OCI-LY3 (cell line): ENCODE results near the gene OPN5.
"Not testable (repeated sequence)": the region's sequence is repeated elsewhere in the genome, so short reads cannot be mapped to it uniquely, and the experiment has no call there.

ENCODE experiments used
- H2AFZ ChIP-seq: fragments of 200-600, 300-600 bp; shearing (Covaris generic); 2 replicates; pipeline ENCODE4 v1.6.0; 2014; ENCODE audit warnings: antibody characterized with exemption, low read depth, low read length
- H3K27ac ChIP-seq: fragments of 200-600, 300-600 bp; sonication (generic); 2 replicates; pipeline ENCODE4 v1.5.1; 2014; ENCODE audit warnings: mild to moderate bottlenecking, low read length, moderate library complexity, mixed read lengths
- H3K27me3 ChIP-seq: fragments of 200-600, 300-600 bp; sonication (generic); 2 replicates; pipeline ENCODE4 v1.6.1; 2014; ENCODE audit warnings: low read depth, low read length, mixed read lengths
- H3K36me3 ChIP-seq: fragments of 200-600, 300-600 bp; sonication (generic); replicated peaks from 2 replicates; pipeline ENCODE3; 2014; ENCODE audit warnings: low read depth, low read length, mixed read lengths
- H3K4me1 ChIP-seq: fragments of 300-600, 200-600 bp; sonication (generic); 2 replicates; pipeline ENCODE4 v1.6.1; 2014; ENCODE audit warnings: low read length, mixed read lengths
- H3K4me2 ChIP-seq: fragments of 200-600, 300-600 bp; sonication (generic); 2 replicates; pipeline ENCODE4 v1.6.1; 2014; ENCODE audit warnings: low read length, mixed read lengths
- H3K4me3 ChIP-seq: fragments of 300-600, 200-600 bp; sonication (generic); 2 replicates; pipeline ENCODE4 v1.5.1; 2014; ENCODE audit warnings: antibody characterized with exemption, mild to moderate bottlenecking, low read length, moderate library complexity
- H3K79me2 ChIP-seq: fragments of 300-600, 200-600 bp; shearing (Covaris generic); 2 replicates; pipeline ENCODE4 v1.6.1; 2014; ENCODE audit warnings: mild to moderate bottlenecking, low read length, mixed read lengths
- H3K9ac ChIP-seq: fragments of 300-600, 200-600 bp; shearing (Covaris generic); 2 replicates; pipeline ENCODE4 v1.6.0; 2014; ENCODE audit warnings: mild to moderate bottlenecking, low read length, moderate library complexity
- H3K9me3 ChIP-seq: fragments of 200-600, 300-600 bp; shearing (Covaris generic); 2 replicates; pipeline ENCODE4 v1.6.1; 2014; ENCODE audit warnings: low read length, mixed read lengths; ENCODE audit not compliant: insufficient read depth
- H4K20me1 ChIP-seq: fragments of 200-600, 300-600 bp; sonication (generic); 2 replicates; pipeline ENCODE4 v1.6.1; 2016; ENCODE audit warnings: low read length, mixed read lengths; ENCODE audit not compliant: insufficient read depth
- EZH2phosphoT487 ChIP-seq: fragments of 200-600 bp; shearing (Covaris generic); IDR thresholded peaks from 2 replicates; pipeline ENCODE4 v1.6.1; 2018; ENCODE audit warnings: antibody characterized with exemption, mixed run types, low read depth
- TF ChIP-seq, protein P1 (sequence below): fragments of 200-600, 300-600 bp; sonication (generic); IDR thresholded peaks from 2 replicates; pipeline ENCODE4 v1.5.1; 2014; ENCODE audit warnings: antibody characterized with exemption, low read length, low read depth

Gene OPN5

DNA sequence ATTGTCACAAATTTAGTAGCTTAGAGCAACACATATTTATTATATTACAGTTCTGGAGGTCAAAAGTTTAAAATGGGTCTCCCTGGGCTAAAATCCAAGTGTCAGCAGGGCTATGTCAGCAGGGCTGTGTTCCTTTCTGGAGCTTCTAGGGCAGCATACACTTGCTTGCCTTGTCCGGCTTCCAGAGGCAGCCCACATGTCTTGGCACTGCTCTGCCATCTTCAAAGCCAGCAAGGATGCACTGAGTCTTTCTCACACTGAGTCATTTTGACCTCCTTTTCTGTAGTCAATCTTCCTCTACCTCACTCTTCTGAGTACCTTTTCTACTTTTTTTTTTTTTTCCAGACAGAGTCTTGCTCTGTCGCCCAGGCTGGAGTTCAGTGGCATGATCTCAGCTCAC is 44.4 kb upstream of the OPN5 start:
- no peak overlapping the region for H3K4me2 ChIP-seq
- H3K27ac ChIP-seq: no peak overlapping the region
- TF ChIP-seq, protein P1, sequence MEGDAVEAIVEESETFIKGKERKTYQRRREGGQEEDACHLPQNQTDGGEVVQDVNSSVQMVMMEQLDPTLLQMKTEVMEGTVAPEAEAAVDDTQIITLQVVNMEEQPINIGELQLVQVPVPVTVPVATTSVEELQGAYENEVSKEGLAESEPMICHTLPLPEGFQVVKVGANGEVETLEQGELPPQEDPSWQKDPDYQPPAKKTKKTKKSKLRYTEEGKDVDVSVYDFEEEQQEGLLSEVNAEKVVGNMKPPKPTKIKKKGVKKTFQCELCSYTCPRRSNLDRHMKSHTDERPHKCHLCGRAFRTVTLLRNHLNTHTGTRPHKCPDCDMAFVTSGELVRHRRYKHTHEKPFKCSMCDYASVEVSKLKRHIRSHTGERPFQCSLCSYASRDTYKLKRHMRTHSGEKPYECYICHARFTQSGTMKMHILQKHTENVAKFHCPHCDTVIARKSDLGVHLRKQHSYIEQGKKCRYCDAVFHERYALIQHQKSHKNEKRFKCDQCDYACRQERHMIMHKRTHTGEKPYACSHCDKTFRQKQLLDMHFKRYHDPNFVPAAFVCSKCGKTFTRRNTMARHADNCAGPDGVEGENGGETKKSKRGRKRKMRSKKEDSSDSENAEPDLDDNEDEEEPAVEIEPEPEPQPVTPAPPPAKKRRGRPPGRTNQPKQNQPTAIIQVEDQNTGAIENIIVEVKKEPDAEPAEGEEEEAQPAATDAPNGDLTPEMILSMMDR: no peak
- no peak for TF ChIP-seq EZH2phosphoT487
- no peaks in the 10 kb centered on the region for H4K20me1 ChIP-seq
- H3K4me1 ChIP-seq: peaks cover 67% of the 10 kb centered on the region
- no peak overlapping the region for H2AFZ ChIP-seq
- no peak overlapping the region for H3K4me3 ChIP-seq
- H3K9ac ChIP-seq: no peak overlapping the region
- no peaks in the 10 kb centered on the region for H3K9me3 ChIP-seq
- H3K36me3 ChIP-seq: no peaks in the 10 kb centered on the region
- no peaks in the 10 kb centered on the region for H3K79me2 ChIP-seq
- no peaks in the 10 kb centered on the region for H3K27me3 ChIP-seq

DNA sequence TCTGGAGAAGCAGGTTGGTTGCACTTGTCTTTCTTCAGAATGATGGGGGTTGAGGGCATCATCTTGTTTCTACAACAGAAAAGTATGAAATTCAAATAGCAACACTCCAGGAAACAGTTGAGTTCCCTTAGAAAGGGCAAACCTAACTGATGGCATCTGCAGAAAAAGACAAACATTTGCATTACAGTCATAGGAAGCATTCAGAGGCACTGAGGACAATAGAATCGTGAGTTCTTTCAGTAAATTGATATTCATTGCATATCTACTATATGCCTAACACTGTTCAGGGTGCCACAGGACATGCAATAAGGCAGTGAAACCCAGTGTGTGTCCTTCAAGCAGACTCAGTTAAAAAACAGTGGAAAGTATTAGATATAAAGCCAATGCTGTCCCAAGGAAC is 41.1 kb upstream of the OPN5 start:
- Histone ChIP-seq H3K27me3 (no peaks in the 10 kb centered on the region), H3K4me2 (no peak overlapping the region), H3K9me3 (no peaks in the 10 kb centered on the region), H3K4me1 (peaks cover 36% of the 10 kb centered on the region), H3K36me3 (no peaks in the 10 kb centered on the region), H4K20me1 (no peaks in the 10 kb centered on the region), H3K4me3 (no peak overlapping the region), H3K79me2 (no peaks in the 10 kb centered on the region), H3K27ac (no peak overlapping the region), H2AFZ (0 out of 2 replicates have a peak overlapping the region, but pooled peaks have one; percentile 12), H3K9ac (no peak overlapping the region)
- no peak for TF ChIP-seq EZH2phosphoT487
- TF ChIP-seq, protein P1: no peak

DNA sequence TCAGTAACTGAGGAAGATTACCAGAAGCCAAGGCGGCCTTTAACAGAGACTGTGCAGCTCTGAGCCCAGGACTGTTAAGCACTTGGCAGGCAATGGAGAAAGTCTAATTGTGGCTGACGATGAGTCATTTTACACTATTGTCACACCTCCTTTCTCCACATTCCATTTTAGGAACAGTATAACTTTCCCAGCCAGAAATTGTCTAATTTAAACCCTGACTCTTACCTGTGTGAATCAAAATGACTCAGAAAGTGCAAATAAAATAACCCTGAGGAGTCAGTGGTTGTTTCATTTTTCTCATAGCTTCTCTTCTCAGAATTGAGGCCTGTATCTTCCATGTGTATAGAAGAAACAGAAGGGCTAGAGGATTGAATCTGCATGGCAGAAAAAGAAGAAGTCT is 40.0 kb upstream of the OPN5 start:
- Histone ChIP-seq H3K4me1 (peaks cover 36% of the 10 kb centered on the region), H3K27ac (no peak overlapping the region), H3K27me3 (no peaks in the 10 kb centered on the region), H3K79me2 (no peaks in the 10 kb centered on the region), H2AFZ (peak overlapping the region; percentile 58), H3K9me3 (no peaks in the 10 kb centered on the region), H3K9ac (no peak overlapping the region), H3K4me2 (0 out of 2 replicates have a peak overlapping the region, but pooled peaks have one; percentile 1), H3K4me3 (no peak overlapping the region), H4K20me1 (no peaks in the 10 kb centered on the region), H3K36me3 (no peaks in the 10 kb centered on the region)
- no peak for TF ChIP-seq EZH2phosphoT487
- TF ChIP-seq, protein P1: no peak

DNA sequence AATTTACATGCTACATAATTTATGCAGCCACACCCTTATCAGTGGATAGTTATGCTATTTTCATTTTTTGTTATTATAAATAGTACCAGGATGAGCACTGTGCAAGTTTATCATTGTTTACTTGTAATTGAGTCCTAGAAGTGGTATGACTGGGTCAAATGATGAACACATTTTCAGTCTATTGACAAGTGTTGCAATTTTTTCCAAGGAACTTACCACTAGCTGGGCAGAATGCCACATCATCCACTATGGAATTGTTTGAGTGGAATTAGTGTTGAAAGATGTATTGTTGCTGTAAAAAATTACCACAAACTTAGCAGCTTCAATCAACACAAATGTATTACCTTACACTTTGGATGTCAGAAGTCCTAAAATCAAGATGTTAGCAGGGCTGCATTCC is 38.1 kb upstream of the OPN5 start:
- Histone ChIP-seq H3K9ac (no peak overlapping the region), H3K9me3 (no peaks in the 10 kb centered on the region), H2AFZ (no peak overlapping the region), H4K20me1 (no peaks in the 10 kb centered on the region), H3K27ac (no peak overlapping the region), H3K4me3 (no peak overlapping the region), H3K27me3 (no peaks in the 10 kb centered on the region), H3K4me2 (no peak overlapping the region), H3K4me1 (peaks cover 30% of the 10 kb centered on the region), H3K79me2 (no peaks in the 10 kb centered on the region), H3K36me3 (no peaks in the 10 kb centered on the region)
- no peak for TF ChIP-seq EZH2phosphoT487
- TF ChIP-seq, protein P1: no peak

DNA sequence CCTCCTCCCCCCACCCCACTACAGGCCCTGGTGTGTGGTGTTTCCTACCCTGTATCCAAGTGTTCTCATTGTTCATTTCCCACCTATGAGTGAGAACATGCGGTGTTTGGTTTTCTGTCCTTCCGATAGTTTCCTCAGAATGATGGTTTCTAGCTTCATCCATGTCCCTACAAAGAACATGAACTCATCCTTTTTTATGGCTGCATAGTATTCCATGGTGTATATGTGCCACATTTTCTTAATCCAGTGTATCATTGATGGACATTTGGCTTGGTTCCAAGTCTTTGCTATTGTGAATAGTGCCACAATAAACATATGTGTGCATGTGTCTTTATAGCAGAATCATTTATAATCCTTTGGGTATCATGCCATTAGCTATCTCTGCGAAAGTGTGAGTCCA is 36.6 kb upstream of the OPN5 start:
- H3K4me2 ChIP-seq, H3K36me3 ChIP-seq, H3K9me3 ChIP-seq, H3K27me3 ChIP-seq, H3K79me2 ChIP-seq, H3K27ac ChIP-seq, H3K4me3 ChIP-seq, H4K20me1 ChIP-seq, H3K9ac ChIP-seq, H2AFZ ChIP-seq: not testable (repeated sequence)
- H3K4me1 ChIP-seq: peaks cover 22% of the 10 kb centered on the region
